8988T (cell line): ENCODE data around the gene SYTL1.
A peak's percentile ranks its signal among the peaks of the same experiment; 100 is the strongest.

Experiments
- DNase-seq: peaks from one replicate; pipeline ENCODE4 v3.0.0; 2011

SYTL1 gene

GRCh38 chr1:27349784-27350662, 8.2 kb downstream of the SYTL1 start:
- DNase-seq, result no peak

GRCh38 chr1:27350663-27351540, 9.1 kb downstream of the SYTL1 start:
- no peak for DNase-seq

- DNase-seq, result no peak
Observed at GRCh38 chr1:27351541-27352107, 9.8 kb downstream of the SYTL1 start.

GRCh38 chr1:27353166-27353565, 11.3 kb downstream of the SYTL1 start:
- no peak for DNase-seq

- no peak for DNase-seq
Observed at GRCh38 chr1:27353629-27354028, 11.8 kb downstream of the SYTL1 start.

GRCh38 chr1:27355683-27356082, 13.9 kb downstream of the SYTL1 start:
- DNase-seq, result no peak

- DNase-seq, result no peak
Observed at GRCh38 chr1:27356277-27356618, 14.4 kb downstream of the SYTL1 start.

GRCh38 chr1:27356619-27357280, 14.9 kb downstream of the SYTL1 start:
- no peak for DNase-seq

- DNase-seq, result peak; percentile 95
Observed at GRCh38 chr1:27357281-27358037, 15.6 kb downstream of the SYTL1 start.

GRCh38 chr1:27358038-27358927, 16.5 kb downstream of the SYTL1 start:
- DNase-seq, result no peak

- DNase-seq, result no peak
Observed at GRCh38 chr1:27358928-27359313, 17.1 kb downstream of the SYTL1 start.

- no peak for DNase-seq
Observed at GRCh38 chr1:27359822-27360158, 18.0 kb downstream of the SYTL1 start.

- DNase-seq, result no peak
Observed at GRCh38 chr1:27360159-27361043, 18.6 kb downstream of the SYTL1 start.

- no peak for DNase-seq
Observed at GRCh38 chr1:27361044-27361402, 19.2 kb downstream of the SYTL1 start.

GRCh38 chr1:27361553-27361952, 19.7 kb downstream of the SYTL1 start:
- no peak for DNase-seq

GRCh38 chr1:27363766-27364695, 22.2 kb downstream of the SYTL1 start:
- no peak for DNase-seq

- DNase-seq, result no peak
Observed at GRCh38 chr1:27364696-27365371, 23.0 kb downstream of the SYTL1 start.

GRCh38 chr1:27365372-27366112, 23.7 kb downstream of the SYTL1 start:
- peak; percentile 85 for DNase-seq
